OCI-M2 (cell line): ENCODE measurements around the gene TOMM34.

Experiments used
- DNase-seq: peaks from one replicate; lab custom pipeline; 2025; ENCODE audit not compliant: unreplicated experiment; lab: John Stamatoyannopoulos, UW

The TOMM34 gene

DNA sequence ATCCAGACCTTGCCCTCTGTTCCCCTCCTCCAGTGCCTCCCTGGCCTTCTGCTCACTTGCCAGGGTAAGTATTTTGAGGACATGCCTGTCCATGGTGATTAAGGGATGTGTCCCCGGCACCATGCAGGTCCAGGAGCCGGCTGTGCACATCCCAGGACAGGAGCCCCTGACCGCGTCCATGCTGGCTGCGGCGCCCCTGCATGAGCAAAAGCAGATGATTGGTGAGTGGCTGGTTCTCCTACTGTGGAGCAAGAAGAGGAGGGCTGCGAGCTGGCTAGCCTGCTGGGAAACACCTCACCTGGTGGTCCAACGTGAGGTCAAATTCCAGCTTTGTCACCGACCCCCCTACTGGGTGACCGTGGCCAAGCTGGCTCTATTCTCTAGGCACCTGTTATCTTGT is 23.7 kb downstream of the TOMM34 start:
- no peak for DNase-seq

DNA sequence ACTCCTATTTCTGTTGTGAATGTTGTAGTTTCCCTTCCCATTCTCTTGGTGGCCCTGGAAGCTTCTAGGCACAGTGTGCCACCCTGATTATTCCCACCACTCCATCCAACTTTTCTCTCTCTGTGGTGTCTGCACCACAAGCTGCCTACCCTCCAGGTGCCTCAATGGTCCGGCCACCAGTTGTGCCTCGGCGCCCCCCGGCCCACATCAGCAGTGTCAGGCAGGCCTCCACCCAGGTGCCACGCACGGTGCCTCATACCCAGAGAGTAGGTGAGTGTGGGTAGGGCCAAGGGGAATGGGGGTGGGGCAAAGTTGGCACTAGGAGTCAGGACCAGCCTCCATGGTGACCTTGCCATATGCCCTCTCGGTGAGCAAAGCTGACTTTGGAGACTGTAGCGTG is 27.3 kb downstream of the TOMM34 start:
- no peak for DNase-seq

DNA sequence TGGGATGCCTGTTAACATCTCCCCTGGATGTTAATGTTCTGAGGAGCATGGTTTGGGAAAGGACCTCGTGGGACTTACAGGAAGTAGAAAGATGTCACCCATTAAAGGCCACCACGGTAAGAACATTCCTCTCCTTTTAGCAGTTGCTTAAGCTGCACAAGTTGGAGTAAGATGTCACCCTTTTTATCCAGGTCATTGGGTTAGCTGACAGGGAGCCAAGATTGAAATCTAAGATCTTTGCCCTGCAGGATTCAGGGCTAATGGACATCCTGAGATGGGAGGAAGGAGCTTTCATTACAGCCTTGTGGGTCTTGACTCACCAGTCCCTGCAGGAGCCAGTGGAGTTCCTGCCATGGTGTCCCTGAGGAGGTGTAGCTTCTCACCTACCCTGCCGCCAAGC is 28.3 kb downstream of the TOMM34 start:
- no peak for DNase-seq

DNA sequence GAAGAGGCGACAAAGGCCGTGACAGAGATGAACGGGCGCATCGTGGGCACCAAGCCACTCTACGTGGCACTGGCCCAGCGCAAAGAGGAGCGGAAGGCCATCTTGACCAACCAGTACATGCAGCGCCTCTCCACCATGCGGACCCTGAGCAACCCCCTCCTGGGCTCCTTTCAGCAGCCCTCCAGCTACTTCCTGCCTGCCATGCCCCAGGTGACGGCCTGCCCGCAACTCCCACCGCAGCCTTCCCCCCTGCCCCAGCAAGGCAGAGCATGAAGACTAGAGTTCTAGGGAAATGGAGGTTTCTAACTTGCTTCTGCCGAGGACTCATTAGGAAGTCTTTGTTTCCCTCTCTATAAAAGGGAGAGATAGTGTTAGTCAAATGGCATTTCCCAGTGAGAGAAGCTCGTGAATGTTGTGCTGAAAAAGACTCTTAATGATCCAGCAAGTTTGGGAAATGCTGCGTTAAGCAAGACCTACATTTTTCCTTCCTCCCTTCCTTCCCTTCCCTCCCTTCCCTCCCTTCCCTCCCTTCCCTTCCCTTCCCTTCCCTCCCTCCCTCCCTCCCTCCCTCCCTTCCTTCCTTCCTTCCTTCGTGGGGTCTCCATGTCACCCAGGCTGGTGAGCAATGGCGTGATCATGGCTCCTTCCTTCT is 29.6 kb downstream of the TOMM34 start:
- no peak for DNase-seq

DNA sequence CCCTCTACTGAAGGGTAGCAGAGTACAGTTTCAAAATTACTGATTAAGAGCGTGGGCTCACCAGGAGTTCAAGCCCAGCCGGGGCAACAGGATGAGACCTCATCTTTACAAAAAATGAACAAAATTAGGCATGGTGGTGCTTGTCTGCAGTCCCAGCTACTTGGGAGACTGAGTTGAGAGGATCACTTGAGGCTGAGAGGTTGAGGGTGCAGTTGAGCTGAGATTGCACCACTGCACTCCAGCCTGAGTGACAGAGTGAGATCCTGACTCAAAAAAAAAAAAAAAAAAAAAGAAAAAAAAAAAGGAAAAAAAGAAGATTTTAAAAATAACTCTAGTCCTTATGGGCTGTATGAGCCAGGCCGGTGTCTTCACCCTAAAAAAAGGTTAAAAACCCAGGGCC is 31.6 kb downstream of the TOMM34 start:
- DNase-seq: no peak

DNA sequence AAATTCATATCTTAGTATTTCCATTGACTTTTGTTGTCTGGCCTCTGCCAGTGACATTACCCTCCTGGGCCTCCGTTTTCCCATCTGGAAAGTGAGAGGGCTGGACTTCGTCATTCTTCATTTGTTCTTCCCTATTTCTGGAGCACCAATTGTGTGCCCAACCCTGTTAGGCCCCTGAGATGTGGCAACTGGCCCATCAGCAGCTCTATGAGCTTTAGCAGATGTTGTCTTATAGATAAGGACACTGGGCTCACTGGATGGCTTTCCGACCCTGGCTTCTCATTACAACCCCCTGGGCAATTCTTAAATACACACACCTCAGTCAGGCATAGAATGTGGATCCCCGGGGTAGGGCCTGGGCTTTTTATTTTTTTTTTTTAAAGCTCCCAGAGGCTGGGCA is 35.7 kb downstream of the TOMM34 start:
- no peak for DNase-seq

DNA sequence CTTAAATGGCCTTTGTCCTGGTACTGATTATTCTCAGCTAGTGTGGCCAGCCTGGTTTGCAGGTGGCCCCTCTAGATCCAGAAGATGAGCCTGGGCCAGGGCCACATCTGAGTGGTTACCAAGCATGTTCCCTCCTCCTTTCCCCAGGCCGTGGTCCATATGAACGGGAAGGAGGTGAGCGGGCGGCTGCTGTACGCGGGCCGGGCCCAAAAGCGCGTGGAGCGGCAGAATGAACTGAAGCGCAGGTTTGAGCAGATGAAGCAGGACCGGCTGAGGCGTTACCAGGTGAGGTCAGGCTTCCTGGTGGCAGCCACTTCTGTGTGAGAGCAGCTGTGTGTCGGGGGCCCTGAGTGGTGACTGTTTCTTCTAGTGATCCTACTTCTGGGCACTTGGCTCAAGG is 38.8 kb downstream of the TOMM34 start:
- DNase-seq: no peak

DNA sequence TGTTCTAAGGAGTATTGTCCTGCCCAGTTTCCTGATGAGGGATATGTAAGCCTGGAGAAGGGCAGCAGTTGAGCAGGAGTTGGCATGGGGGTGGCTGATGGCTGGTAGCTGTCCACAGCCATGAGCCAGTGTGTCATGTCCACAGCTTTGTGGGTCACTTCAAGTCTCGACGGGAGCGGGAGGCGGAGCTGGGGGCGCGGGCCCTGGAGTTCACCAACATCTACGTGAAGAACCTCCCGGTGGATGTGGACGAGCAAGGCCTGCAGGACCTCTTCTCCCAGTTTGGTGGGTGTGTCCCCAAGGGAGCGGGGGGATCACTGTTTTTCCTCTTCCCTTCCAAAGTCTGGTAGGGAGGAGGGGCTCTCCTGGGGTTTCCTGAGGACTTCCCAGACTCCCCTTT is 41.4 kb downstream of the TOMM34 start:
- no peak for DNase-seq

DNA sequence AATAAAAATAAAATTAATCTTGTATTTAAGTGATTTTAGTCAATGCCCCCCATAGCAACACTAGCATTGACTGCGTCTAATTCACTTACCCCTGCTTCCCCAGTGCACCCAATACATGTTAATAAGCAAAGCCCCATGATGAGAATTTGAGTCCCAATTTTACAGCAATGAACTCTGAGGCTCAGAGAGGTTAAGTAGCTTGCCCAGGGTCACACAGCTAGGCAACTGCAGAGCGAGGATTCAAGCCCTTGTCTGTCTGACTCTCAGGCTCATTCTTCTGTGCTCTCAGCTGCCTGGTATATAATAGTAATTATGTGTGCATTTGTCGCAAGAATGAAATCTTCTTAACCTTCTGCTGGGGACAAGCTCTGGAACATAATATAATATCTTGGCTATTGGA is 41.9 kb downstream of the TOMM34 start:
- no peak for DNase-seq

DNA sequence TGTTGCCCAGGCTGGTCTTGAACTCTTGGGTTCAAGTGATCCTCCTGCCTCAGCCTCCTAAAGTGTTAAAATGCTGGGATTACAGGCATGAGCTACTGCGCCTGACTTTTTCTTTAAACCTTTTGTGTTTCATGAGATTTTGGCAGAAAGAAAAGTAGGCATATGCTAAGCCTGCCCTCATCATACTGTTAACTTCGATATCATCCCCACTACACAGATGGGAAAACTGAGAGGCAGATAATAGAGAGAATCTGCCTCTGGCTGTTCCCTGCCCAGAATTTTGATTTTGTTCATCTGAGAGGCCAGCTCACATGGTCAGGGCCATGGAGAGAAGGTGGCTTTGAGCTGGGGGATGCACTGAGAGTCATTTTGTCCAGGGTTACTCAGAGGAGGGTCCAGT is 42.8 kb downstream of the TOMM34 start:
- DNase-seq: no peak

DNA sequence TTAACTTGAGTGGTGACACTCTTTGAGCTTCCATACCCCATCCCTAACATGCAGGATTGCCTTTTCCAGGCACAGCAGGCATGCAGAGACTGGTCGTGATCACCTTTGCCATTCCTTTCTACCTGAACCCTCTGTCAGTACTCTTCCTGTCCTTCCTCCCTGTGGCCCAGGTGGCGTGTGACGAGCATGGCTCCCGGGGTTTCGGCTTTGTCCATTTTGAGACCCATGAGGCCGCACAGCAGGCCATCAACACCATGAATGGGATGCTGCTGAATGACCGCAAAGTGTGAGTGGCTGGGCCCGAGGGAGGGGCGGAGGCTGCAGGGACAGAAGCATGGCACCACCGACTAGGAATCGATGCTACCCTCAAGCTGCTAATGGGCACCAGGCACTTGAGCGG is 43.6 kb downstream of the TOMM34 start:
- DNase-seq: no peak

DNA sequence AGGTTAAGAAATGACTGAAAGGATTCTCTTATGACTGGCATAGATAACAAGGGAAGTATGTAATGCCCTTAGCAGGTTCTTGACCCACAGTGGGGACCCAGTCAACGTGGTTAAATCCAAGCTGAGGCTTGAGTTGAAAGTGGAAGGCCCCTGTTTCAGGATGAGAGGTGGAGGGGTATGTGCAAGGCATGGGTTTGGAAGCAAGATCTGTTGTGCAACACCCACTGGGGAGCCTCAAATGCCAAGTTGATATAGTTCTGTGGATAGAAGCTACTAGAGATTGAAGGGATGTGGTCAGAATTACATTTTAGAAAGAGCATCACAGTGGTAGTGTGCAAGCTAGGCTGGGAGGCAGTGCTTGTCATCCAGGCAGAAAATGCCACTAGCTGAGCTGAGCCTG is 45.3 kb downstream of the TOMM34 start:
- DNase-seq: no peak

DNA sequence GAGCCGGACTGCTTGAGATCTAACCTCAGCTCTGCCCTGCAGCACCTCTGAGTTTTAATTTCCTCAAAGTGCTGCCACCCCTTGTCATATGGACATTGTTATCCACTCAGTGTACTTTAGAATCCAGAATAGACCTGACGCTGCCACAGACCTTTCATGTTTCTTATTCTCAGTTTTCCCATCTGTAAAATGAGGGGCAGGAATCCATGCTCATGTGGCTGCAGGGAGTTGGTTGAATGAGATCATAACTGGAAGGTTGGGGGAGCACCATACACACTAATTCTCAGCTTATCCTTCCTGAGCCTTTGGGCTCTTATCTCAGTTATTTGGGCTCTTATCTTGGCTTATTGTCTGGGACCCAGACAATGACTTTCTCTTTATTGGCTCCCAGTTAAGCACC is 48.0 kb downstream of the TOMM34 start:
- DNase-seq: no peak

DNA sequence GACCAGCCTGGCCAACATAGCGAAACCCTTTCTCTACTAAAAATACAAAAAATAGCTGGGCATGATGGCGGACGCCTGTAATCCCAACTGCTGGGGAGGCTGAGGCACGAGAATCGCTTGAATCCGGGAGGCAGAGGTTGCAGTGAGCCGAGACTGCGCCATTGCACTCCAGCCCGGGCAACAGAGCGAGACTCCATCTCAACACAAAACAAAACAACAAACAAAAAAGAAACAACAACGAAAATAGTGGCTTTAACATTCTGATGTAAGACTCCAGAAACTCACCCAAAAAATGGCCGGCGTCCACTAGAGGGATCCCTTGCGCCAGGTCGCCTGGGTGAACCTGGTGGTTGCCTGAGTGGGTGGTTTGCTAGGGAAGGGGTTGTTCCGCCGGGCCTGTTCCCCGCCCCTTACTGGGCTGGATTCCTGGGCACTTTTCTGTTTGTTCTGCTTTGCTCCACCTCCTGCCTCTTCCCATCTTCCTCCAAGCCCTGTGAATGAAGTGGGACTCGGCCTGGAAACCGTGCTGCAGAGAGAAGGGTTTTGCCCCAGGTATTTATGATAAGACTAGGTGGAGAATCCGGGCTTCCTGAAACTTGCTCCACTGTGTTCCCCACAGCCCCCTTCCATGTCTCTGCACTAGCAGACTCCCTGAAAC is 48.8 kb downstream of the TOMM34 start:
- no peak for DNase-seq

DNA sequence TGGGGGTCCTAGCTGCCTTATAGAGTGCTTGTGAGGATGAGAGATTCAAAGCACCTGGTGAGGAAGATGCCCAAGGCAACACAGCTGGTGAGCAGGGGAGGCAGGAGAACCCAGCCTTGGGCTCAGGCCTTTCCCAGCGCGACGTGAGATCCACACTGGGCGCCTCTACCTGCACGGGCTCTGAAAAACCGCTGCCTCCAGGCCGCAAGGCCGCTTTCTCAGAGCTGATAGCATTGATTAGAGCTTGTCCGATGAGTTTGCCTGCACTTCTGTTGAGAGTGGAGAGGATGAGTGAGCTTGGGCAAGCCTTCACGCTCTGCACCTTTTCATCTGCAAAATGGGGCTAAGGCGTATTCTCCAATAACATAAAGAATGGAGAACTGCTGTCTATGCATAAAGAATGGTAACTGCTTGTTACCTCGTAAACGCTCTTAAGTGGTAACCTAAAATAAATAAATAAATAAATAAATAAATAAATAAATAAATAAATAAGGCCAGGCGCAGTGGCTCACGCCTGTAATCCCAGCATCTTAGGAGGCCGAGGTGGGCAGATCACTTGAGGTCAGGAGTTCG is 49.4 kb downstream of the TOMM34 start:
- no peak for DNase-seq

DNA sequence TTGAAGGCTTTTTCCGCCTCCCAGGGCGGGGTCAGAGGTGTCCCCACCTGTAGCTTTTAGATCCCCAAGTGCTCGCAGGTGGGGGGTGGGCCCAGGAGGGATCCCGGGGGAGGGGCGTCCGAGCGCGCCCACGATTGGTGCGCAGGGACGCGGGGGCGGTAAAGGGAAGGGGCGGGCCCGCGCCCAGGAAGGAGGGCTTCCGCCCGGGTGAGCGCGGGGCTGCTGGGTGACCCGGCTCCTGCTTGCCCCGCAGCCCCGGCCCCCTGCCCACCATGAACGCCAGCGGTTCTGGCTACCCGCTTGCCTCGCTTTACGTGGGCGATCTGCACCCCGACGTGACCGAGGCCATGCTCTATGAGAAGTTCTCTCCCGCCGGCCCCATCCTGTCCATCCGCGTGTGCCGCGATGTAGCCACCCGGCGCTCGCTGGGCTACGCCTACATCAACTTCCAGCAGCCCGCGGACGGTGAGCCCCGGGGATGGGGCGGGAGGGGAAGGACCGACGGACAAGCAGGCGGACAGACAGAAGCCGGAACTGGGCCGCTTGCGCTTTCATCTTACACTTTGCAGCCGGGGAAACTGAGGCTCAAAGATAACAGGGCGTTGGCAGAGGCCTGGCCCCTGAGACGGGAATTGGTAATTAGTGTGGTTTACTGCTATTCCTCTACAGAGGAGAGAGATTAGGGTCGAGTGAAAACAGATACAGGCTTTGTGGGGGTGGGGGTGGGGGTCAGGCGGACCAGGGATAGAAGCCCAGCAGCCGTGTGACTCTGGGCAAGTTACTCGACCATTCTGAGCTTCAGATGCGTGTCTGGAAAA is 50.1 kb downstream of the TOMM34 start, which contains the start of gene PABPC1L:
Gene PABPC1L, plus strand, starts transcription at position 189 of the 818 bp plus-strand sequence. Its CDS starts 84 bp downstream, at position 273.
- no peak for DNase-seq

DNA sequence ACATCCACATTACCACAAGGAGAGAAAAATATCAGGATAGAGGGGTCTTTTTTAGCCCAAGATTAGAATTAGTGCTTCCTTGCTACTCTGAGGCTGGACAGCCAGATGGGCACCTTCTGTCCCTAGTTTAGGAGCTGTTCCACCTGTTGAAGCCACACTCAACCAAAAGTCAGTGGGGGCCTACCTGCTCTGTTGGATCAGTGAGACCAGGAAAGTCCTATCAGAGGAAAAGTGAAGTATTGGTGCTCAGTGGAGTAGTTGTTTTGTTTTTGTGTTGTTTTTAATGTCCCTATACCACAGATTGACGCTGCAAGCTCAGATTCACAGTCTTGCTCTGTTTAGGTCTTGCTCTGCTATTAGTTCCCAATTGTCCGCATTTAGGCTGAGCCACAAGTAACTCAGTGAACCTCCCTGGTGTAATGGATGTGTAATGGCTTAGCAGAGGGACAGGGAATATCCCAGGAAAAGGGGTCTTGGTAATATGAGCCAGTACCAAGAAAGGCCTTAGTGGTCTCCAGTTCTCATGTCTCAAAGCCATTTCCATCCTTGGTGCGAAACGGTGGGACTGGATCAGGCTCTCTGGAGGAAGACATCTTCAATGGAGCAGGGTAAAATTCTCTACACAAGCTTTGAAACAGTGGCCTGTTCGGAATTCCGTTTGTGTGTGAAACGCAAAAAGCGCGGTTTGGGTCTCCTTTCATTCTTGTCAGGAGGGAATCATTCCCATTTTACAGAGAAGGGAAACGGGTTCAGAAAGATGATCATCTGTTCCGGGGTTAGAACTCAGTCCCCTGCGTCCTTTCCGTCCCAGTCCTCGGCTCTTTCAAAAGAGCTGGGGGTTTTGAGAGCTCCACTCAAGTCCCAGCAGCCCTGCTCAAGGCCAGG is 51.0 kb downstream of the TOMM34 start:
- DNase-seq: no peak

DNA sequence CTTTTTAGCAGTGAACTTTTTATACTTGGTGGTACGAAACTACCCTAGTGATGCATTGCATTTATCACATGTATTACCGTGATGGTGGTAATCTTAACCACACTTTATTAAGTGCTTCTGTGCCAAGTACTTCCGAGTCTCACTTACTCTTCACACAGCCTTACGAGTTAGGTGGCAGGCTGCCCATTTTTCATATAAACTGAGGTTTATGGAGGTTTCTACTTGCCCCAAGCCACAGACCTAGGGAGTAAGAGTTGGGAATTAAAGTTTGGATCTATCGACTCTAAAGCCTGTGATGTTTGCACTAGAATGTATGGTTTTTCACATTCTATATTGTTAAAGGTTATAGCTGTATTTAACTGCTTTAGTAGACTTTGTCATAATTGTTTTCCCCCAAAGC is 55.8 kb downstream of the TOMM34 start:
- DNase-seq: no peak

DNA sequence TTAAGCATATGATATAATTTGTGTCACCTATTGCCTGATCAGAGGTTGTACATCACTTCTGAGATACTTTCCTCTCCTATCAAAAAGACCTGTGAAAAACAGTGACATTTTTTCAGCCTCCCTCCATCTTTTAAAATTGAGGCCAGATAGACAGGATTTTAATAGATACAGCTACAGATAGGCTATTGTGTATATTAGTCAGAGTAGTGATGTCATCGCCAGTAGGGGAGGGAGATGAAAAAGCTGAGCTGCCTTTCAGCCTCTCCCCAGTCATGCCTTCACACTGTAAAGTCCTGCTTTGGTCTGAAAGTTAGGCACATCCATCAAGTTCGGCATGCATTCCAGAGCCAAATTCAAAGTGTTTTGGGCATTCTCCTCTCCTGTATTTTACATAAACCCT is 58.2 kb downstream of the TOMM34 start:
- DNase-seq: no peak

DNA sequence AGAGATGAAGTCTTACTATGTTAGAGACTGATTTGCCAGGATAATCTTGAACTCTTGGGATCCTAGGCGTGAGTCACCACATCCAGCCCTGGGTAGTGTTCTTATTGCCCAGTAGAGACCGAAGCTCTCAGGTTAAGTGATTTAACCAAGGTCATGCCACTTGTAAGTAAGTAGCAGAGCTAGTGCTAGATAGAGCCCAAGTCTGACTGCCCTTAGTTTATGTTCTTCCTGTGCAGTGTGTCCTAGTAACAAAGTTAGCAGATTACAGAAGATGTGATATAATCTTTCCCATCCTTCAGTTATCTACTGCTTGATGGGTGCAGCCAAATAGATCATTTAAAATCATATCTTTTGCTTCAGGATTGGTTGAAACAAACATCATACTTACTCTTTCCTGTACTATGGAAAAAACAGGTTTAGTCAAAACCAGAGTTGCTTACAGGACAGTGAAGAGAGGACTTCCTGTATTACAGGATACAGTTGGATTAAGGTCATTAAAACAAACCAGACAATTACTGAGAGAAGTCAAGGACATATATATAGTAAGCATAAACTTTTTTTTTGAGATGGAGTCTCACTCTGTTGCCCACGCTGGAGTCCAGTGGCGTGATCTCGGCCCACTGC is 59.9 kb downstream of the TOMM34 start:
- DNase-seq: no peak
